Pons (tissue), 1 donor: ENCODE results near the gene PRLHR.
"Not testable (repeated sequence)": the region's sequence is repeated elsewhere in the genome, so short reads cannot be mapped to it uniquely, and the experiment has no call there.

Experiments used
- DNase-seq: peaks from one replicate; pipeline ENCODE4 v3.0.0-alpha.2; 2016; ENCODE audit warnings: low spot score

Gene PRLHR

GRCh38 chr10:118595598-118596425 is at the start of gene PRLHR:
Gene PRLHR, minus strand, starts transcription at chr10:118595648. Its CDS starts 404 bp downstream, at chr10:118595244.
- DNase-seq: no peak

- no peak for DNase-seq
Observed at GRCh38 chr10:118642228-118642627, 46.8 kb upstream of the PRLHR start.

- no peak for DNase-seq
Observed at GRCh38 chr10:118638680-118639079, 43.2 kb upstream of the PRLHR start.

- no peak for DNase-seq
Observed at GRCh38 chr10:118635674-118636402, 40.4 kb upstream of the PRLHR start.

- DNase-seq: no peak
Observed at GRCh38 chr10:118633786-118634185, 38.3 kb upstream of the PRLHR start.

GRCh38 chr10:118629211-118629610 is 33.8 kb upstream of the PRLHR start:
- no peak for DNase-seq

GRCh38 chr10:118628397-118628796 is 32.9 kb upstream of the PRLHR start:
- DNase-seq: no peak

- DNase-seq: no peak
Observed at GRCh38 chr10:118626953-118627352, 31.5 kb upstream of the PRLHR start.

- no peak for DNase-seq
Observed at GRCh38 chr10:118625504-118625903, 30.1 kb upstream of the PRLHR start.

GRCh38 chr10:118624747-118625146 is 29.3 kb upstream of the PRLHR start:
- DNase-seq: no peak

- DNase-seq: no peak
Observed at GRCh38 chr10:118621304-118621942, 26.0 kb upstream of the PRLHR start.

- not testable (repeated sequence) for DNase-seq
Observed at GRCh38 chr10:118613863-118614262, 18.4 kb upstream of the PRLHR start.

- DNase-seq: no peak
Observed at GRCh38 chr10:118610577-118610976, 15.1 kb upstream of the PRLHR start.

- DNase-seq: no peak
Observed at GRCh38 chr10:118607768-118608354, 12.4 kb upstream of the PRLHR start.

- no peak for DNase-seq
Observed at GRCh38 chr10:118605694-118606093, 10.2 kb upstream of the PRLHR start.

GRCh38 chr10:118596426-118597124 is 1.1 kb upstream of the PRLHR start:
- no peak for DNase-seq

GRCh38 chr10:118595064-118595420 is 406 bp downstream of the PRLHR start:
- DNase-seq: no peak

- no peak for DNase-seq
Observed at GRCh38 chr10:118594392-118595063, 920 bp downstream of the PRLHR start.

GRCh38 chr10:118592675-118593330 is 2.6 kb downstream of the PRLHR start:
- DNase-seq: no peak

- peak; percentile 41 for DNase-seq
Observed at GRCh38 chr10:118590334-118590733, 5.1 kb downstream of the PRLHR start.
